HepG2 (cell line): Measurements from ENCODE around the gene PPP1R8. TPM values are rescaled to one million over a fixed set of nuclear protein-coding genes. Genes with fewer than 3 reads are reported as not detected.
A peak's percentile ranks its signal among the peaks of the same experiment; 100 is the strongest.

Experiments
- AHDC1 ChIP-seq: sonication (generic); formaldehyde crosslinking; IDR thresholded peaks from 2 replicates; pipeline ENCODE4 v1.5.1; 2020; ENCODE audit warnings: mild to moderate bottlenecking, missing genetic modification reagents, borderline replicate concordance
- CCDC6 ChIP-seq: sonication (generic); formaldehyde crosslinking; IDR thresholded peaks from 2 replicates; pipeline ENCODE4 v1.8.1; 2022; ENCODE audit warnings: mild to moderate bottlenecking, missing genetic modification reagents, moderate library complexity
- EHMT2 ChIP-seq: fragments of 200-600 bp; sonication (generic); IDR thresholded peaks from 2 replicates; pipeline ENCODE4 v1.7.0; 2017; ENCODE audit warnings: antibody characterized with exemption, low read depth, low read length, borderline replicate concordance
- ELK4 ChIP-seq: sonication (generic); formaldehyde crosslinking; IDR thresholded peaks from 2 replicates; pipeline ENCODE4 v1.9.0; 2021; ENCODE audit warnings: missing genetic modification reagents, borderline replicate concordance
- FOXM1 ChIP-seq: sonication (generic); formaldehyde crosslinking; IDR thresholded peaks from 2 replicates; pipeline ENCODE4 v1.5.0; 2020; ENCODE audit warnings: missing genetic modification reagents
- HOXD1 ChIP-seq: sonication (generic); formaldehyde crosslinking; IDR thresholded peaks from 2 replicates; pipeline ENCODE4 v1.5.0; 2020; ENCODE audit warnings: missing genetic modification reagents
- RARA ChIP-seq: IDR thresholded peaks from 2 replicates; pipeline ENCODE4 v1.6.1; 2016; ENCODE audit warnings: missing genetic modification reagents, missing compliant biosample characterization
- RBAK ChIP-seq: sonication (generic); formaldehyde crosslinking; IDR thresholded peaks from 2 replicates; pipeline ENCODE4 v1.5.1; 2020; ENCODE audit warnings: mild to moderate bottlenecking, missing genetic modification reagents
- RBM39 ChIP-seq: fragments of 200-400 bp; formaldehyde crosslinking; IDR thresholded peaks from one replicate; pipeline ENCODE4 v1.6.1; 2018; ENCODE audit warnings: antibody characterized with exemption, mild to moderate bottlenecking, low read depth, low read length; ENCODE audit not compliant: poor library complexity, severe bottlenecking
- ZNF10 ChIP-seq: sonication (generic); formaldehyde crosslinking; IDR thresholded peaks from 2 replicates; pipeline ENCODE4 v1.4.0; 2020; ENCODE audit warnings: mild to moderate bottlenecking, low read depth, missing genetic modification reagents, borderline replicate concordance
- ZNF30 ChIP-seq: sonication (generic); formaldehyde crosslinking; IDR thresholded peaks from 2 replicates; pipeline ENCODE4 v1.5.0; 2020; ENCODE audit warnings: mild to moderate bottlenecking, missing genetic modification reagents
- ZNF784 ChIP-seq: sonication (generic); formaldehyde crosslinking; IDR thresholded peaks from 2 replicates; pipeline ENCODE4 v1.5.1; 2020; ENCODE audit warnings: missing genetic modification reagents, mild to moderate bottlenecking, borderline replicate concordance
- ZNF891 ChIP-seq: sonication (generic); formaldehyde crosslinking; IDR thresholded peaks from 2 replicates; pipeline ENCODE4 v1.5.0; 2020; ENCODE audit warnings: mild to moderate bottlenecking, missing genetic modification reagents
- polyA plus RNA-seq, 8 experiments: library from polyadenylated mRNA; depleted of rRNA in 3 of 8; stranded (reverse) in 7 of 8; unstranded in 1 of 8; fragments of >200 nt; fragmentation: Illumina TruSeq in 4 of 8; extraction: Trizol in 4 of 8; gene quantifications; 2 replicates each; pipeline versions ENCODE4 v1.2.1 to v1.2.3, GENCODE V29; 2011 to 2016; ENCODE audit warnings: low read depth in 4 of 8, missing spikeins in 1 of 8, mixed read lengths in 1 of 8; ENCODE audit not compliant: insufficient read depth in 1 of 8
- total RNA-seq, 5 experiments: library from RNA; depleted of rRNA; stranded (reverse); fragments of >200 nt; fragmentation: Illumina TruSeq; extraction: Trizol; gene quantifications; 2 replicates each; pipeline ENCODE4 v1.2.3, GENCODE V29; 2016; ENCODE audit warnings: low read depth in 1 of 5
- TF ChIP-seq, protein P1 (sequence below): sonication (generic); formaldehyde crosslinking; IDR thresholded peaks from 2 replicates; pipeline ENCODE4 v1.4.0; 2020; ENCODE audit warnings: missing genetic modification reagents, mild to moderate bottlenecking, borderline replicate concordance
- TF ChIP-seq, protein P2 (sequence below): IDR thresholded peaks from 2 replicates; pipeline ENCODE4 v1.4.0; 2020; ENCODE audit warnings: mild to moderate bottlenecking, missing genetic modification reagents

Gene PPP1R8
- total and polyA plus RNA-seq, 2 of the 13 experiments (the other 11 are each of a cell fraction or from before 2014, with no cell fraction given) = 38.3 to 62.2 TPM

DNA sequence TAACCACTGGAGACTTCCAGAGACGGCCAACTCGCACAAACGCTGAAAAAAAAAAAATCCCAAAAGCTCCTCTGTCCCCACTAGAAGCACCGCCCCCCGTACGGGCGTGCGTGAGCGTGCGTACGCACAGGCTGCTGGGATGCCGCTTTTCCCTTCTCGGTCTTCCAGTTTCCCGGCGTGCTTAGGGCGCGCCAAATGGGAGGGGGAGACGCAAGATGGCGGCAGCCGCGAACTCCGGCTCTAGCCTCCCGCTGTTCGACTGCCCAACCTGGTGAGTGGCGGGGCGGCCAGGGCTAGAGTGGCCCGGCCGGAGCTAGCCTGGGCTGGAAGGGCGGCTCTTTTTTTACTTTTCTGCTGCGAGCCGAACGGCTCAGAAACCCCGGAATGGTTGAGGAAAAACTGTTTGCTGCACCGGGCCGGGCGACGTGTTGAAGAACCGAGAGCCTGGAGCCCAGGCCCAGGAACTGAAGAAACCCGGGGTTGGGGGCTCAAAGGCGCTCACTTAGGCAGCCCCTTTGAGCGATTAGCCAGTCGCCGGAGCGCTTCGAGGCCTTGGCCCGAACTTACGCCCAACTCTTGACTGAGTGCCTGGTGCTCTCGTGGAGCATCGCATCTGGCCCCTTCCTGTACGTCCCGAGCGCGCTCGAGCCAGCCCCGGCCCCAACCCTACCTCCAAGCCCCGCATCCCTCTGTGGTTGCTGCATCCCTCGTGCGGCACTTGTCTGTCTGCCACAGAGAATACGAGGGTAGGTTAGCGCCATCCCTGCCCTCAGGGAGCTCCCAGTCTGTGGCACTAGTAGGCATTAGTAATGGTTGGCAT, at the start of gene PPP1R8 (continued):
- TF ChIP-seq, protein P1, sequence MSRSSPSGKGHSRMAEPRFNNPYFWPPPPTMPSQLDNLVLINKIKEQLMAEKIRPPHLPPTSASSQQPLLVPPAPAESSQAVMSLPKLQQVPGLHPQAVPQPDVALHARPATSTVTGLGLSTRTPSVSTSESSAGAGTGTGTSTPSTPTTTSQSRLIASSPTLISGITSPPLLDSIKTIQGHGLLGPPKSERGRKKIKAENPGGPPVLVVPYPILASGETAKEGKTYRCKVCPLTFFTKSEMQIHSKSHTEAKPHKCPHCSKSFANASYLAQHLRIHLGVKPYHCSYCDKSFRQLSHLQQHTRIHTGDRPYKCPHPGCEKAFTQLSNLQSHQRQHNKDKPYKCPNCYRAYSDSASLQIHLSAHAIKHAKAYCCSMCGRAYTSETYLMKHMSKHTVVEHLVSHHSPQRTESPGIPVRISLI (CRISPR knock-in tag) = peak; percentile 99
- TF ChIP-seq RARA (CRISPR knock-in tag) (0 out of 2 replicates have a peak, but pooled peaks have one; percentile 21), HOXD1 (CRISPR knock-in tag) (0 out of 2 replicates have a peak, but pooled peaks have one; percentile 58), ZNF10 (CRISPR knock-in tag) (no peak), ELK4 (CRISPR knock-in tag) (no peak), AHDC1 (CRISPR knock-in tag) (peak; percentile 67; the same call in 1 of the 2 replicates), RBM39 (no peak), FOXM1 (CRISPR knock-in tag) (no peak), CCDC6 (CRISPR knock-in tag) (peak; percentile 87), ZNF784 (peak; percentile 69; the same call in 1 of the 2 replicates), ZNF891 (CRISPR knock-in tag) (peak; percentile 83; the same call in 1 of the 2 replicates), ZNF30 (CRISPR knock-in tag) (peak; percentile 29; the same call in 1 of the 2 replicates), RBAK (CRISPR knock-in tag) (no peak), EHMT2 (no peak)
- TF ChIP-seq, protein P2, sequence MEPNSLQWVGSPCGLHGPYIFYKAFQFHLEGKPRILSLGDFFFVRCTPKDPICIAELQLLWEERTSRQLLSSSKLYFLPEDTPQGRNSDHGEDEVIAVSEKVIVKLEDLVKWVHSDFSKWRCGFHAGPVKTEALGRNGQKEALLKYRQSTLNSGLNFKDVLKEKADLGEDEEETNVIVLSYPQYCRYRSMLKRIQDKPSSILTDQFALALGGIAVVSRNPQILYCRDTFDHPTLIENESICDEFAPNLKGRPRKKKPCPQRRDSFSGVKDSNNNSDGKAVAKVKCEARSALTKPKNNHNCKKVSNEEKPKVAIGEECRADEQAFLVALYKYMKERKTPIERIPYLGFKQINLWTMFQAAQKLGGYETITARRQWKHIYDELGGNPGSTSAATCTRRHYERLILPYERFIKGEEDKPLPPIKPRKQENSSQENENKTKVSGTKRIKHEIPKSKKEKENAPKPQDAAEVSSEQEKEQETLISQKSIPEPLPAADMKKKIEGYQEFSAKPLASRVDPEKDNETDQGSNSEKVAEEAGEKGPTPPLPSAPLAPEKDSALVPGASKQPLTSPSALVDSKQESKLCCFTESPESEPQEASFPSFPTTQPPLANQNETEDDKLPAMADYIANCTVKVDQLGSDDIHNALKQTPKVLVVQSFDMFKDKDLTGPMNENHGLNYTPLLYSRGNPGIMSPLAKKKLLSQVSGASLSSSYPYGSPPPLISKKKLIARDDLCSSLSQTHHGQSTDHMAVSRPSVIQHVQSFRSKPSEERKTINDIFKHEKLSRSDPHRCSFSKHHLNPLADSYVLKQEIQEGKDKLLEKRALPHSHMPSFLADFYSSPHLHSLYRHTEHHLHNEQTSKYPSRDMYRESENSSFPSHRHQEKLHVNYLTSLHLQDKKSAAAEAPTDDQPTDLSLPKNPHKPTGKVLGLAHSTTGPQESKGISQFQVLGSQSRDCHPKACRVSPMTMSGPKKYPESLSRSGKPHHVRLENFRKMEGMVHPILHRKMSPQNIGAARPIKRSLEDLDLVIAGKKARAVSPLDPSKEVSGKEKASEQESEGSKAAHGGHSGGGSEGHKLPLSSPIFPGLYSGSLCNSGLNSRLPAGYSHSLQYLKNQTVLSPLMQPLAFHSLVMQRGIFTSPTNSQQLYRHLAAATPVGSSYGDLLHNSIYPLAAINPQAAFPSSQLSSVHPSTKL (CRISPR knock-in tag) = no peak
